ENCODE data around the gene C1orf105.
"Not testable (repeated sequence)": the region's sequence is repeated elsewhere in the genome, so short reads cannot be mapped to it uniquely, and the experiment has no call there.

Gene C1orf105

DNA sequence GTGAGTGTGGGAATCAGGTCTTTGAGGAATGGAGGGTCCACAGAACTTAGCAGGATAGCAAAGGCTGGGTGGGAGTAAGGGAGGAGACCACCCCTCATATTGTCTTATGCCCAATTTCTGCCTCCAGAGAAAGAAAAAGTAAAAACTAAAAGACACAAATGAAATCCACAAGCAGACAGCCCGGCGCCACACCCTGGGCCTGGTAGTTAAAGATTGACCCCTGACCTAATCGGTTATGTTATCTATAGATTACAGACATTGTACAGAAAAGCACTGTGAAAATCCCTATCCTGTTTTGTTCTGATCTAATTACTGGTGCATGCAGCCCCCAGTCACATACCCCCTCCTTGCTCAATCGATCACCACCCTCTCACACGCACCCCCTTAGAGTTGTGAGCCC is 75.6 kb downstream of the C1orf105 start:
- not testable (repeated sequence) for DNase-seq

DNA sequence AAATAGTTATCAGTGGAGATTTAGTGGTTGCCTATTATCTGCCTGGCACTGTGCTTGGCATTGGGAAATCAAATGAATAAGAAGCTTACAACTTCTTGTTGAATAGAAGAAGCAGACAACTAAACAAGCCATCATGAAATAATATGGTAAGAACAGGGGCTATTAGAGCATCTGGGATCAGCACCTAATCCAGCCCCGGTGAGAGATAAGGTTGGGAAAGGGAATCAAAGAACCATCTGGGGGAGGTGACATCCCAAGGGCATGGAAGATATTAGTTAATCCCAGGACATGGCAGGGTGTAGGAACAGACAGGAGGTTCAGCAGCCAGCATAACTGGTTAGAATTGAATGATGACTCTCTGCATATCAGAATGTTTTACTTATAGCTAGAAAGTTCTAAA is 76.2 kb downstream of the C1orf105 start:
- no peak for DNase-seq

DNA sequence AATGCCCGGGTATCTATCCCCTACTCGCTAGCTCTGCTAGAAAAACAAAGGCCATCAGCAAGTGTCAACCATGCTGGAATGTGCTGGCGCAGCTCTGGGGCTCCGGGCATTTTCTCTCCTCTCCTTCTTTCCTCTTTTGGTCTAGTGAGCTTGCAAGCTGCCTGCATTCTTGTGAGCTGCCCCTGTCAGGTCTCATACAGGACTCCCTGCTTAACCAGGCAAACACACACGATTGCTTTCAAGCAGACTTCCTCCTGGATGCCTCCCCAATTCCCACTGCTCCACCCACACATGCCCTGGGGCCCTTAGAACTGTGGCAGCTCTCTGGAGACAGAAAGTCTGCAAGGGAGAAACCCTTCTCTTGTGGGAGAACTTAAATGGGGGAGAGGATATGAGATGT is 76.7 kb downstream of the C1orf105 start:
- DNase-seq = no peak

DNA sequence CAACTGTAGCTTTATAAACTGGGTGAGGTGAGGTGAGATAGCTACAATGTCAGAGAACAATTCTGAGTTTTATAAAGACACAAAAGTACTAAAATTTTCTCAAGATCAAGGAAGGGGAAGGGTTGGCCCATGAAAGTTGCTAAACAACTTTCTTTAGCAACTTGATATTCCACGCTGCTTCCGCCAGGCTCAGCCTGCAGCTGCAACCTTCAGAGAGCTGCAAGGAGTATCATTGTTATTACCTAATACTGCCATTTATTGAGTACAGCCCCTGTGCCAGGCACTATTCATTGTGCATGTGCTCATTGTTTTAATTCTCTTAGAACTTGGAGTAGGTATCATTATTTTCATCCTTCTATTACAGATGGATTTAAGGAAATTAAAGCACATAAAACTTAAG is 78.4 kb downstream of the C1orf105 start:
- no peak for DNase-seq

DNA sequence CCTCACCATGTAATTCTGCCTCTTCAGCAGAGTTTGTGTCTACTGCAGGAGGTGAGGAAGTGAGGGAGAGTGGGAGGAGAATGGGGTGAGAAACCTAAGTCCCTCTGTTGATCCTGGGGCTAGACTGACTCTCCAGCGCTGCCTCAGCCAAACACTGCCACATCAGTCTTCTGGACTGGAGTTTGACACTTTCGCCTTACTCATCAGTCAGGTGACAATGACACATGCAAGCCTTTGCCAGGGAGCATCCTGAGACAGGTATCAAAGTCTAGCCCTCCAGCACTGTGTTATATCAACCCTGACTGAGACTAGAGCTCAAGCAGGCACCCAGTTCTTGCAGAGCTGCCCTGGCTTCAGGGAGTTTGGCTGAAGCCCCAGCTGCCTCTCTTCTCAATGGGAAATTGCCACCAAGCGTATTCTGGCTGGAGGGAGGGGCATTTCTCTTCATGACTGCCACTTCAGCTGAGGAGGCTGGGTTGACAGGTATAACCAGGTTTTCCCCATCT is 79.2 kb downstream of the C1orf105 start:
- DNase-seq = no peak

DNA sequence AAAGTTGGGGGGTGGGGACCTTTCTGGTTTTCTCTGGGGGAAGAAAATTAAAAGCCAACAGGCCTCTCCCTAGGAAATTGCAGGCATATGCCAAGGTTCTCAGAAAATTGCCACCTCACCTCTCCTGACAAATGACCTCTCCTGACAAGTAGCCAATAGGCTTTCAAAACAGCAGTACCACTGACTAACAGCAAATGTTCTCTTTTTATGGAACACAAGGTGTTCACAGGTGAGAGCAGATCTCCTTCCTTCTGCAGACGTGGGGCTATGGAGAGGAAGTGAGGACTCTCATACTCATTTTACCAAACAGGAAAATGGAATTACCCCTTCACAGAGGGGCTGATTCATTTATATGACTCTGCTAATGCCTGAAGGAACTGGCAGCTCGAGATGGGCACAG is 79.7 kb downstream of the C1orf105 start:
- DNase-seq = no peak

DNA sequence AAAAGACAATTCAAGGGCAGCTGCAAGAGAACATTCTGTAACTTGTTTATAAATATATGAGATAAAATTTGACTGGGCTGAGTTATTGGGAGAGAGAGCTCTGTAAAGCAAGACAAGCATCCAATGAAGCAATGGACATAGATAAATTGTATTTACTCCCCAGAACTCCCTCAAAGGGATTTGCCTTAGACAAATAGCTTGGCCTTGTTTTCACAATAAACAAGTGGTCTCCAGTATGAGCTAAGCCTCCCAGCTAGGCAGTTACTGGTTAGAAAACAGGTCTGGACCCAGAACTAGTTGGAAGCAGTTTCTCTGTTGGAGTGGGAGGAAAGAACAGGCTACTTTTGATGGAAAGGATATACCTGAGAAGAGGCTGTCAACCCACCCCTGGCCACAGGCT is 87.3 kb downstream of the C1orf105 start:
- no peak for DNase-seq

DNA sequence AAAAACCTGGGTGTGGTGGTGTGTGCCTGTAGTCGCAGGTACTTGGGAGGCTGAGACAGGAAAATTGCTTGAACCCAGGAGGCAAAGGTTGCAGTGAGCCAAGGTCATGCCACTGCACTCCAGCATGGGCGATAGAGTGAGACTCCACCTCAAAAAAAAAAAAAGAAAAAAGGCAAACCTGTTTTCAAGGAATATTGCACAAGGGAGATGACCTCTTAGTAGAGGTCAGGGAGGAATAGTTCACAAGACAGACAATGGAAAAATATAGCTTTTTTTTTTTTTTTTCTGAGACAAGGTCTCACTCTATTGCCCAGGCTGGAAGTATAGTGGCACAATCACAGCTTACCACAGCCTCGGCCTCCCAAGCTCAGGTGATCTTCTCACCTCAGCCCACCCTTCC is 90.0 kb downstream of the C1orf105 start:
- DNase-seq = no peak

DNA sequence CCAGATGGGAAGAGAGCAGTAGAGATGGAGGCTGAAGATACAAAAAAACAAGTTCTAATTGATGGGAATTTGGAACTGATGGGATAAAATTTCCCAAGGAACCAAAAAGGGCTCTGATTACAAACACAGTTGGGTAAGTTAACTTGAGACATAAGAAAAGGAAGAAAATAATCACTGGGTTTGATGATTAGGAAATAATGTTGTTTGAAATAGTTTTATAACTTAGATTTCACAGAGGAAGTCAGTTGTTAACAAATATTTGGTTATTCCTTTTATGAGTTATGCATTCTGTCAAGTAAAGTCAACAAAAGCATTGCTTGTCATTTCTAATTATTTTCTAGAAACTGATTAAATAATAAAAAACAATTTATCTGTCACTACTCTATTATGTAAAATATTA is 92.1 kb downstream of the C1orf105 start:
- DNase-seq = no peak

DNA sequence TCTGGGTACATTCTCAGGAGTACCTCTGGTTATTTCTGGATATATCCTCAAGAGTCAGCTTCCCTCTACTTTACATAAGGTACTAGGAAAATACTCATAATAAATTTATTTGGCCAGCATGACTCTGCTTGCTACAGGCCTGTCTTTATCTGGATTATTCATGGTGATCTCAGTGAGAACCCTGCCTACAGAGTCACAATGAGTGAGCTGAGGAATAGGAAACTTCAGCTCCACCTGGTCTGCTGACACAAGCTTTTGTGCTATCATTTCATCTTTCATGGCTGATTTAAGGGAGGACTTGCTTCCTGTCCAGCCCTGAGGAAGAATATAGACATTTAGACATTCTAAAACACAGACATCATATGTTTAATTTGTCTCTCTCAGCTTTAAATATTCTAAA is 93.0 kb downstream of the C1orf105 start:
- DNase-seq = no peak

DNA sequence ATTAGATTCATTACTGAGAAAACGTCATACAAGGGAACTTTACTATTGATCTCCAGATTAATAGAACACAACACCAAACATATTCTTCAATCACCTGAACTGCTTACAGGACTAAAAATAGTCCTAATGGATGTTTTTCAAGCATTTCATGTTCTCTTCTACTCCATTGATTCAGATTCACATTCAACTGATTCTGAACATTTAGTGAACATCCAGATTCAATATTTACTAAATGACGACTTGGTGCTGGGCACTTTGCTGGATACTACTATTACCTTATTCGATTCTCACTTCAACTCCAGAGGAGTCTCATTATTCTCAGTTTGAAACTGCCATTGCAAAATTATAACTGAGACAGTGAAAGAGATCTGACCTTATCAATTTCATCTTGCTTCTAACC is 93.6 kb downstream of the C1orf105 start:
- DNase-seq = no peak

DNA sequence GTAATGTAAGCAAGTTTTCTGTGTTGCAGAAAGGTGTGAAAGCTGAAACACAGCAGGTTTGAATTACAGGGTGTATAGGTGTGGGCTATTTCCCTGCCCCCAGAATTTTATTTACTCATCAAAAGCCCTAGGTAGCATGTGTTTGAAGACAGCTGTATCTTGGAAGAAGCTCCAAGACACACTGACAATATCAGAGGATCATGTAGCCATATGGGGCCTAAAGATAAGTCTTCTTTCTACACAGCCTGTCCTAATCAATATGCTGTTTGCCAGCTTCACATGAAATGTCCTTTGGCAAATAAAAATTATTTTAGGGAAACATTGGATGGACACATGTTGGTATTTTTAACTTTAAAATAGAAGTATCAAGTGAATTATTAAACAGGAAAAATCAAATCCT is 95.0 kb downstream of the C1orf105 start:
- DNase-seq = no peak

DNA sequence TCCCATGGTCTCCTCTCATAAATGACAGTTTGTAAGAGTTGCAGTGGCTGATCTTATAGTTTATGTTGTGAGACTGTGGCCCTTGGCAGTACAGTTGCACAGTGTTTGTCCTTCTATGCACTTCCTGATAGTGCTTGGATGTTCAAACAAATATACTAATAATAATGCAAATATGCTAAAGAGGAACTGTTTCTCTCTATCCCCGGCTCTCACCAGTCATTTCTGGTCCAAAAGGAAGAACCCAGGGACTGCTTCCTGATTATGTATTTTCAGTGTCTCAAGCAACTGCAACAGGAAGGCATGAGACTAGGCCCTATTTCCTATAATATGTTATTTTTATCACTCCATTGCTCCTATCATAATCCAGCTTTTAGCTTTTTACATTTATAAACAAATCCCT is 95.4 kb downstream of the C1orf105 start:
- no peak for DNase-seq

DNA sequence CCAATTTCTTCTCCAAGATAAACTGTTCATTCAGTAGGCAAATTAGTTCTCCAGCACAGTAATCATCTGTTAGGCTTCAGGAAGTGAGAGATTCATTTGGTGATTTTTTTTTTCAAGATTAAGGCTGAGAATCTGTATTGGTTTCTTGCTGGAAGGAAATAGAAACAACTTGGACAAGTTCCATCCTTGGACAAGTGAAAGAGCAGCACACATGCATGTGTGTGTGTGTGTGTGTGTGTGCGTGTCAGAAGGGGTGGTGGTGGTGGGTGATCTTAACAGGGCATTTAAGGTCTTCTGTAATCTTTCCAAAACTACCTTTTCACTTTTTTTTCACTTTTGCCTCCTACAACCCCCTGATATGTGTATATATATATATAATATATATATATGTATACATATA is 96.6 kb downstream of the C1orf105 start:
- DNase-seq = no peak

DNA sequence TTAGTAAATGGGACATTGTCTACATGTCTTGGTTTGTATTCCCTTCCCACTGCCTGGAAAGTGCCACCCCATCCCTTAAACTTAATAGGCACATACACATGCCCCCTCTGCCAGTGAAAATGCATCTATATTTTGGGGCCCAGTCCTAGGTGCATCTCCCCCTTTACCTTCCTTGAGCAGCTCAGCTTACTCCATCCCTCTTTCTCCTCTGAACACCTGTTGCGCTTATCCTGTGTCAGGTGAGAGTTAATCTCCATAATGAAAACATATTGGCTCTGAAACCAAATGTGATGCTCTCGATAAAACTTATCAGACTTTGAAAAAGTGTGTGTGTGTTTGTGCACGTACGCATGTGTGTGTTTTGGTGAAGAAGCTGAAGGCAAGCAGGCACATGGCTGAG is 97.1 kb downstream of the C1orf105 start:
- no peak for DNase-seq
